OCI-LY7 (cell line): ENCODE measurements around the gene PPP1R26. TPM values are rescaled to one million over a fixed set of nuclear protein-coding genes. Genes with fewer than 3 reads are reported as not detected.

Experiments used
- BruUV-seq: library from RNA; stranded (reverse); fragments of 400-500 nt; replicated peaks from 2 replicates; lab custom pipeline; 2021; lab: Mats Ljungman, UMichigan
- CTCF ChIA-PET: fragments of 300-600 bp; sonication (Branson Sonifier 250); formaldehyde crosslinking; loops from one replicate; lab custom pipeline; 2022; ENCODE audit warnings: antibody characterized with exemption; ENCODE audit not compliant: unreplicated experiment; lab: Charles Lee
- POLR2A ChIA-PET: fragments of 300-600 bp; sonication (Branson Sonifier 250); formaldehyde crosslinking; loops from one replicate; lab custom pipeline; 2022; ENCODE audit warnings: antibody characterized with exemption; lab: Charles Lee
- DNase-seq: peaks from one replicate; pipeline ENCODE4 v3.0.0-alpha.2; 2015; ENCODE audit warnings: low spot score
- H2AFZ ChIP-seq: fragments of 200-600 bp; sonication (generic), shearing (Covaris generic); 2 replicates; pipeline ENCODE4 v1.6.1; 2014; ENCODE audit warnings: mild to moderate bottlenecking, antibody characterized with exemption, low read length, moderate library complexity
- H3K27ac ChIP-seq: fragments of 200-600 bp; sonication (generic); 2 replicates; pipeline ENCODE4 v1.5.1; 2014; ENCODE audit warnings: mixed run types, low read depth, mild to moderate bottlenecking, moderate library complexity, low read length, inconsistent platforms; ENCODE audit not compliant: poor library complexity, severe bottlenecking
- H3K36me3 ChIP-seq: fragments of 200-600 bp; sonication (generic); 2 replicates; pipeline ENCODE4 v1.6.1; 2014; ENCODE audit warnings: mild to moderate bottlenecking, antibody characterized with exemption, low read length, moderate library complexity, mixed read lengths; ENCODE audit not compliant: insufficient read depth
- H3K4me1 ChIP-seq: fragments of 200-600 bp; sonication (generic); 2 replicates; pipeline ENCODE4 v1.5.1; 2014; ENCODE audit warnings: mild to moderate bottlenecking, low read length; ENCODE audit not compliant: insufficient read depth, poor library complexity, severe bottlenecking
- H3K4me2 ChIP-seq: fragments of 200-600 bp; sonication (generic); 2 replicates; pipeline ENCODE4 v1.6.1; 2014; ENCODE audit warnings: mild to moderate bottlenecking, low read length
- H3K4me3 ChIP-seq: fragments of 200-600 bp; sonication (generic); 2 replicates; pipeline ENCODE4 v1.5.1; 2014; ENCODE audit warnings: mild to moderate bottlenecking, low read depth, low read length; ENCODE audit not compliant: poor library complexity, severe bottlenecking
- H3K79me2 ChIP-seq: fragments of 200-600 bp; sonication (generic); 2 replicates; pipeline ENCODE4 v1.6.1; 2016; ENCODE audit warnings: low read depth, mild to moderate bottlenecking, low read length, moderate library complexity, mixed read lengths; ENCODE audit not compliant: insufficient read depth
- H3K9me2 ChIP-seq: fragments of 200-600 bp; sonication (generic); 2 replicates; pipeline ENCODE4 v1.6.1; 2016; ENCODE audit warnings: mild to moderate bottlenecking, low read length, mixed read lengths; ENCODE audit not compliant: insufficient read depth
- H3K9me3 ChIP-seq: fragments of 200-600 bp; sonication (generic); 2 replicates; pipeline ENCODE4 v1.6.1; 2014; ENCODE audit warnings: mild to moderate bottlenecking, mixed run types, low read length, mixed read lengths
- H4K20me1 ChIP-seq: fragments of 200-600 bp; sonication (generic); 2 replicates; pipeline ENCODE4 v1.6.1; 2014; ENCODE audit warnings: mild to moderate bottlenecking, antibody characterized with exemption, low read length, moderate library complexity, mixed read lengths; ENCODE audit not compliant: insufficient read depth
- CTCF ChIP-seq: fragments of 200-600 bp; sonication (generic); conservative IDR thresholded peaks from 2 replicates; pipeline ENCODE4 v1.5.1; 2014; ENCODE audit warnings: mild to moderate bottlenecking, antibody characterized with exemption, low read length, moderate library complexity, mixed read lengths
- EZH2phosphoT487 ChIP-seq: fragments of 200-600 bp; sonication (generic); IDR thresholded peaks from 2 replicates; pipeline ENCODE4 v1.6.1; 2018; ENCODE audit warnings: low read depth, borderline replicate concordance, mild to moderate bottlenecking, mixed run types, antibody characterized with exemption, low read length, moderate library complexity, mixed read lengths
- intact Hi-C: fragments of 100-400 bp; cut with micrococcal nuclease; formaldehyde crosslinking; loops from one replicate; pipeline ENCODE4 v1.10.0; 2022; ENCODE audit not compliant: unreplicated experiment
- total RNA-seq, 2 experiments: library from RNA; depleted of rRNA in 1 of 2; stranded (reverse); fragments of >200 nt in 1 of 2; shearing (Covaris generic) in 1 of 2; gene quantifications; 2 replicates each; pipeline ENCODE4 v1.2.3, GENCODE V29; 2014 to 2022

Gene PPP1R26
- total RNA-seq, 2 experiments from 2014 or later, result 0.21 to 1.5 TPM

- Histone ChIP-seq H4K20me1 (no peaks in the 10 kb centered on the region), H3K4me2 (no peak overlapping the region), H3K4me3 (no peak overlapping the region), H2AFZ (no peak overlapping the region), H3K4me1 (peaks cover 18% of the 10 kb centered on the region), H3K27ac (no peak overlapping the region), H3K36me3 (peaks cover 41% of the 10 kb centered on the region), H3K9me3 (no peaks in the 10 kb centered on the region), H3K79me2 (peaks cover 16% of the 10 kb centered on the region; the same call in 1 of the 2 replicates), H3K9me2 (no peaks in the 10 kb centered on the region)
- ChIA-PET CTCF (no interaction called here), POLR2A (no interaction called here)
- no peak for DNase-seq
- no peak for TF ChIP-seq EZH2phosphoT487
- TF ChIP-seq CTCF, result no peak
- intact Hi-C loops, result no loop called here
- no TSS peak for BruUV-seq
Measured at GRCh38 chr9:135503371-135504261, 24.0 kb downstream of the PPP1R26 start.

GRCh38 chr9:135504262-135505243 lies 25.0 kb downstream of the PPP1R26 start:
- POLR2A ChIA-PET, result no interaction called here
- TF ChIP-seq EZH2phosphoT487 (no peak), CTCF (peak; percentile 79)

More at GRCh38 chr9:135504262-135505243, 25.0 kb downstream of the PPP1R26 start:
- intact Hi-C loops, result no loop called here
- Histone ChIP-seq H3K36me3 (peaks cover 41% of the 10 kb centered on the region), H3K9me3 (no peaks in the 10 kb centered on the region), H3K4me2 (no peak overlapping the region), H3K9me2 (no peaks in the 10 kb centered on the region), H3K79me2 (peaks cover 16% of the 10 kb centered on the region; the same call in 1 of the 2 replicates), H3K4me3 (no peak overlapping the region), H3K27ac (no peak overlapping the region), H2AFZ (no peak overlapping the region), H3K4me1 (peaks cover 14% of the 10 kb centered on the region), H4K20me1 (no peaks in the 10 kb centered on the region)
- DNase-seq, result peak; percentile 62
- CTCF ChIA-PET, result no interaction called here
- TSS peak; percentile 84 for BruUV-seq
